WTC11 (cell line): Measurements from ENCODE around the gene NEUROD2. TPM values are rescaled to one million over a fixed set of nuclear protein-coding genes. Genes with fewer than 3 reads are reported as not detected.

Experiments
- ARID4B ChIP-seq: sonication (generic); formaldehyde crosslinking; IDR thresholded peaks from 2 replicates; pipeline ENCODE4 v1.8.0; 2023; ENCODE audit warnings: missing genetic modification reagents, mild to moderate bottlenecking, borderline replicate concordance
- ATF1 ChIP-seq: sonication (generic); formaldehyde crosslinking; IDR thresholded peaks from 2 replicates; pipeline ENCODE4 v1.8.1; 2023; ENCODE audit warnings: mild to moderate bottlenecking, moderate library complexity, missing genetic modification reagents
- CREM ChIP-seq: sonication (generic); formaldehyde crosslinking; IDR thresholded peaks from 2 replicates; pipeline ENCODE4 v1.8.1; 2022; ENCODE audit warnings: mild to moderate bottlenecking, missing genetic modification reagents, moderate library complexity
- E2F4 ChIP-seq: sonication (generic); formaldehyde crosslinking; IDR thresholded peaks from 2 replicates; pipeline ENCODE4 v1.8.1; 2022; ENCODE audit warnings: low read depth, mild to moderate bottlenecking, moderate library complexity, missing genetic modification reagents, borderline replicate concordance
- ESRRA ChIP-seq: sonication (generic); formaldehyde crosslinking; IDR thresholded peaks from 2 replicates; pipeline ENCODE4 v1.8.1; 2022; ENCODE audit warnings: mild to moderate bottlenecking, missing genetic modification reagents, borderline replicate concordance
- ETV6 ChIP-seq: sonication (generic); formaldehyde crosslinking; IDR thresholded peaks from 2 replicates; pipeline ENCODE4 v1.8.1; 2022; ENCODE audit warnings: mild to moderate bottlenecking, missing genetic modification reagents
- FOXP1 ChIP-seq: sonication (generic); formaldehyde crosslinking; IDR thresholded peaks from 2 replicates; pipeline ENCODE4 v1.8.0; 2022; ENCODE audit warnings: missing genetic modification reagents, mild to moderate bottlenecking, moderate library complexity, borderline replicate concordance
- GTF2I ChIP-seq: fragments of 250-450 bp; sonication (Bioruptor Pico); conservative IDR thresholded peaks from 2 replicates; pipeline ENCODE4 v1.4.0; 2021; ENCODE audit warnings: mild to moderate bottlenecking
- JAZF1 ChIP-seq: fragments of 250-450 bp; sonication (Bioruptor Pico); IDR thresholded peaks from 2 replicates; pipeline ENCODE4 v1.9.0; 2021; ENCODE audit warnings: moderate library complexity, mild to moderate bottlenecking, inconsistent platforms
- KAT7 ChIP-seq: sonication (generic); formaldehyde crosslinking; IDR thresholded peaks from 2 replicates; pipeline ENCODE4 v1.8.1; 2023; ENCODE audit warnings: missing genetic modification reagents, mild to moderate bottlenecking, borderline replicate concordance
- NR1H2 ChIP-seq: sonication (generic); formaldehyde crosslinking; IDR thresholded peaks from 2 replicates; pipeline ENCODE4 v1.9.0; 2021; ENCODE audit warnings: mild to moderate bottlenecking, moderate library complexity, missing genetic modification reagents
- OVOL2 ChIP-seq: fragments of 250-450 bp; sonication (Bioruptor Pico); IDR thresholded peaks from 2 replicates; pipeline ENCODE4 v1.9.0; 2021; ENCODE audit warnings: mild to moderate bottlenecking, borderline replicate concordance
- PRDM15 ChIP-seq: sonication (generic); formaldehyde crosslinking; IDR thresholded peaks from 2 replicates; pipeline ENCODE4 v1.8.0; 2022; ENCODE audit warnings: missing genetic modification reagents
- SMAD4 ChIP-seq: sonication (generic); formaldehyde crosslinking; IDR thresholded peaks from 2 replicates; pipeline ENCODE4 v1.8.0; 2022; ENCODE audit warnings: mild to moderate bottlenecking, missing genetic modification reagents
- TCF7 ChIP-seq: sonication (generic); formaldehyde crosslinking; IDR thresholded peaks from 2 replicates; pipeline ENCODE4 v1.8.0; 2022; ENCODE audit warnings: mild to moderate bottlenecking, low read depth, missing genetic modification reagents, moderate library complexity
- ZBTB21 ChIP-seq: sonication (generic); formaldehyde crosslinking; IDR thresholded peaks from 2 replicates; pipeline ENCODE4 v1.8.1; 2023; ENCODE audit warnings: mild to moderate bottlenecking, missing genetic modification reagents, borderline replicate concordance
- ZNF232 ChIP-seq: sonication (generic); formaldehyde crosslinking; IDR thresholded peaks from 2 replicates; pipeline ENCODE4 v1.8.0; 2022; ENCODE audit warnings: mild to moderate bottlenecking, missing genetic modification reagents
- ZNF263 ChIP-seq: sonication (generic); formaldehyde crosslinking; IDR thresholded peaks from 2 replicates; pipeline ENCODE4 v1.8.1; 2022; ENCODE audit warnings: low read depth, mild to moderate bottlenecking, moderate library complexity, missing genetic modification reagents
- ZNF317 ChIP-seq: sonication (generic); formaldehyde crosslinking; IDR thresholded peaks from 2 replicates; pipeline ENCODE4 v1.8.1; 2023; ENCODE audit warnings: low read depth, mild to moderate bottlenecking, moderate library complexity, missing genetic modification reagents, borderline replicate concordance
- ZNF396 ChIP-seq: fragments of 250-450 bp; sonication (Bioruptor Pico); IDR thresholded peaks from 2 replicates; pipeline ENCODE4 v1.8.0; 2021; ENCODE audit warnings: mild to moderate bottlenecking, moderate library complexity, borderline replicate concordance
- ZNF423 ChIP-seq: fragments of 250-450 bp; sonication (Bioruptor Pico); IDR thresholded peaks from 2 replicates; pipeline ENCODE4 v2.1.2; 2022; ENCODE audit warnings: mild to moderate bottlenecking, moderate library complexity
- ZNF671 ChIP-seq: fragments of 250-450 bp; sonication (Bioruptor Pico); IDR thresholded peaks from 2 replicates; pipeline ENCODE4 v1.8.0; 2021; ENCODE audit warnings: mild to moderate bottlenecking
- total RNA-seq: library from RNA; stranded (reverse); gene quantifications from 3 replicates; pipeline ENCODE4 v1.2.3, GENCODE V29; 2021
- TF ChIP-seq, protein P1 (sequence below): sonication (generic); formaldehyde crosslinking; conservative IDR thresholded peaks from 2 replicates; pipeline ENCODE4 v1.8.1; 2023; ENCODE audit warnings: mild to moderate bottlenecking, low read depth, missing genetic modification reagents, moderate library complexity
- TF ChIP-seq, protein P2 (sequence below): sonication (generic); formaldehyde crosslinking; IDR thresholded peaks from 2 replicates; pipeline ENCODE4 v1.8.1; 2022; ENCODE audit warnings: mild to moderate bottlenecking, moderate library complexity, missing genetic modification reagents
- TF ChIP-seq, protein P3 (sequence below): sonication (generic); formaldehyde crosslinking; IDR thresholded peaks from 2 replicates; pipeline ENCODE4 v1.8.1; 2023; ENCODE audit warnings: mild to moderate bottlenecking, missing genetic modification reagents, moderate library complexity

The NEUROD2 gene
- total RNA-seq, 1 experiment from 2014 or later, result not detected

GRCh38 chr17:39591958-39592954 is 15.5 kb downstream of the NEUROD2 start (continued):
- TF ChIP-seq ARID4B (CRISPR knock-in tag) (peak; percentile 83; the same call in 1 of the 2 replicates), SMAD4 (no peak), ZNF263 (CRISPR knock-in tag) (peak; percentile 48; the same call in 1 of the 2 replicates), ZNF317 (CRISPR knock-in tag) (no peak), NR1H2 (CRISPR knock-in tag) (no peak), JAZF1 (CRISPR knock-in tag) (no peak), CREM (CRISPR knock-in tag) (0 out of 2 replicates have a peak, but pooled peaks have one; percentile 29), TCF7 (CRISPR knock-in tag) (no peak), OVOL2 (CRISPR knock-in tag) (no peak), ETV6 (CRISPR knock-in tag) (peak; percentile 79), ZNF423 (CRISPR knock-in tag) (no peak), ZNF232 (CRISPR knock-in tag) (no peak), KAT7 (CRISPR knock-in tag) (no peak), ZNF396 (no peak), ESRRA (no peak), PRDM15 (CRISPR knock-in tag) (no peak), FOXP1 (peak; percentile 49; the same call in 1 of the 2 replicates), GTF2I (CRISPR knock-in tag) (no peak), ZBTB21 (CRISPR knock-in tag) (no peak), ATF1 (CRISPR knock-in tag) (no peak), E2F4 (no peak), ZNF671 (CRISPR knock-in tag) (no peak)
- TF ChIP-seq, protein P1, sequence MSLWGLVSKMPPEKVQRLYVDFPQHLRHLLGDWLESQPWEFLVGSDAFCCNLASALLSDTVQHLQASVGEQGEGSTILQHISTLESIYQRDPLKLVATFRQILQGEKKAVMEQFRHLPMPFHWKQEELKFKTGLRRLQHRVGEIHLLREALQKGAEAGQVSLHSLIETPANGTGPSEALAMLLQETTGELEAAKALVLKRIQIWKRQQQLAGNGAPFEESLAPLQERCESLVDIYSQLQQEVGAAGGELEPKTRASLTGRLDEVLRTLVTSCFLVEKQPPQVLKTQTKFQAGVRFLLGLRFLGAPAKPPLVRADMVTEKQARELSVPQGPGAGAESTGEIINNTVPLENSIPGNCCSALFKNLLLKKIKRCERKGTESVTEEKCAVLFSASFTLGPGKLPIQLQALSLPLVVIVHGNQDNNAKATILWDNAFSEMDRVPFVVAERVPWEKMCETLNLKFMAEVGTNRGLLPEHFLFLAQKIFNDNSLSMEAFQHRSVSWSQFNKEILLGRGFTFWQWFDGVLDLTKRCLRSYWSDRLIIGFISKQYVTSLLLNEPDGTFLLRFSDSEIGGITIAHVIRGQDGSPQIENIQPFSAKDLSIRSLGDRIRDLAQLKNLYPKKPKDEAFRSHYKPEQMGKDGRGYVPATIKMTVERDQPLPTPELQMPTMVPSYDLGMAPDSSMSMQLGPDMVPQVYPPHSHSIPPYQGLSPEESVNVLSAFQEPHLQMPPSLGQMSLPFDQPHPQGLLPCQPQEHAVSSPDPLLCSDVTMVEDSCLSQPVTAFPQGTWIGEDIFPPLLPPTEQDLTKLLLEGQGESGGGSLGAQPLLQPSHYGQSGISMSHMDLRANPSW (CRISPR knock-in tag), result no peak
- TF ChIP-seq, protein P2, sequence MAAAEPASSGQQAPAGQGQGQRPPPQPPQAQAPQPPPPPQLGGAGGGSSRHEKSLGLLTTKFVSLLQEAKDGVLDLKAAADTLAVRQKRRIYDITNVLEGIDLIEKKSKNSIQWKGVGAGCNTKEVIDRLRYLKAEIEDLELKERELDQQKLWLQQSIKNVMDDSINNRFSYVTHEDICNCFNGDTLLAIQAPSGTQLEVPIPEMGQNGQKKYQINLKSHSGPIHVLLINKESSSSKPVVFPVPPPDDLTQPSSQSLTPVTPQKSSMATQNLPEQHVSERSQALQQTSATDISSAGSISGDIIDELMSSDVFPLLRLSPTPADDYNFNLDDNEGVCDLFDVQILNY (CRISPR knock-in tag), result no peak
- TF ChIP-seq, protein P3, sequence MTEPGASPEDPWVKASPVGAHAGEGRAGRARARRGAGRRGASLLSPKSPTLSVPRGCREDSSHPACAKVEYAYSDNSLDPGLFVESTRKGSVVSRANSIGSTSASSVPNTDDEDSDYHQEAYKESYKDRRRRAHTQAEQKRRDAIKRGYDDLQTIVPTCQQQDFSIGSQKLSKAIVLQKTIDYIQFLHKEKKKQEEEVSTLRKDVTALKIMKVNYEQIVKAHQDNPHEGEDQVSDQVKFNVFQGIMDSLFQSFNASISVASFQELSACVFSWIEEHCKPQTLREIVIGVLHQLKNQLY (CRISPR knock-in tag), result no peak
